MM.1S (cell line): ENCODE results near the gene ATP8B4.

Source experiments
- DNase-seq: peaks from one replicate; pipeline ENCODE4 v3.0.0-alpha.2; 2015
- H2AFZ ChIP-seq: fragments of 300-600 bp; sonication (generic); 2 replicates; pipeline ENCODE4 v1.6.0; 2016; ENCODE audit warnings: antibody characterized with exemption, low read length
- H3F3A ChIP-seq: fragments of 300-600 bp; sonication (generic); 2 replicates; pipeline ENCODE4 v1.6.1; 2016; ENCODE audit warnings: mild to moderate bottlenecking, antibody characterized with exemption, low read length, moderate library complexity, mixed read lengths; ENCODE audit not compliant: insufficient read depth
- H3K27ac ChIP-seq: fragments of 300-600 bp; sonication (generic); 2 replicates; pipeline ENCODE4 v1.5.1; 2016; ENCODE audit warnings: mild to moderate bottlenecking, low read length
- H3K27me3 ChIP-seq: fragments of 300-600 bp; sonication (generic); replicated peaks from 2 replicates; pipeline ENCODE4 v1.6.0; 2016; ENCODE audit warnings: low read length; ENCODE audit not compliant: insufficient read depth
- H3K36me3 ChIP-seq: fragments of 300-600 bp; sonication (generic); replicated peaks from 2 replicates; pipeline ENCODE4 v1.6.1; 2016; ENCODE audit warnings: mild to moderate bottlenecking, low read length, mixed read lengths; ENCODE audit not compliant: insufficient read depth
- H3K4me1 ChIP-seq: fragments of 300-600 bp; sonication (generic); 2 replicates; pipeline ENCODE4 v1.6.1; 2016; ENCODE audit warnings: low read length, mixed read lengths
- H3K4me2 ChIP-seq: fragments of 300-600 bp; sonication (generic); 2 replicates; pipeline ENCODE4 v1.6.0; 2016; ENCODE audit warnings: low read depth, low read length
- H3K4me3 ChIP-seq: fragments of 300-600 bp; sonication (generic); 2 replicates; pipeline ENCODE4 v1.5.1; 2016; ENCODE audit warnings: low read length, mixed read lengths
- H3K79me2 ChIP-seq: fragments of 300-600 bp; sonication (generic); 2 replicates; pipeline ENCODE4 v1.6.1; 2016; ENCODE audit warnings: mixed run types, low read length, mixed read lengths
- H3K9ac ChIP-seq: fragments of 300-600 bp; sonication (generic); 2 replicates; pipeline ENCODE4 v1.6.1; 2016; ENCODE audit warnings: low read length, mixed read lengths
- H3K9me2 ChIP-seq: fragments of 300-600 bp; sonication (generic); replicated peaks from 2 replicates; pipeline ENCODE4 v1.6.1; 2016; ENCODE audit warnings: mild to moderate bottlenecking, low read length, mixed read lengths; ENCODE audit not compliant: insufficient read depth
- H3K9me3 ChIP-seq: fragments of 300-600 bp; sonication (generic); replicated peaks from 2 replicates; pipeline ENCODE4 v1.6.1; 2016; ENCODE audit warnings: mild to moderate bottlenecking, low read length, mixed read lengths; ENCODE audit not compliant: insufficient read depth
- H4K20me1 ChIP-seq: fragments of 300-600 bp; sonication (generic); 2 replicates; pipeline ENCODE4 v1.6.1; 2016; ENCODE audit warnings: mild to moderate bottlenecking, low read length, moderate library complexity, mixed read lengths; ENCODE audit not compliant: insufficient read depth
- EZH2 ChIP-seq: fragments of 300-600 bp; sonication (generic); optimal IDR thresholded peaks from 2 replicates; pipeline ENCODE3; 2017; ENCODE audit warnings: low read depth, mild to moderate bottlenecking, antibody characterized with exemption, low read length, mixed read lengths
- EZH2phosphoT487 ChIP-seq: fragments of 300-600 bp; sonication (generic); IDR thresholded peaks from 2 replicates; pipeline ENCODE4 v1.6.1; 2018; ENCODE audit warnings: antibody characterized with exemption, low read length
- TF ChIP-seq, protein P1 (sequence below): fragments of 300-600 bp; sonication (generic); IDR thresholded peaks from 2 replicates; pipeline ENCODE4 v1.5.1; 2016; ENCODE audit warnings: antibody characterized with exemption, low read length, mixed read lengths

Gene ATP8B4

GRCh38 chr15:50066666-50067065 lies 52.4 kb downstream of the ATP8B4 start:
- Histone ChIP-seq H3K36me3 (no peaks in the 10 kb centered on the region), H3K4me2 (no peak overlapping the region), H3K9me2 (no peaks in the 10 kb centered on the region), H4K20me1 (no peaks in the 10 kb centered on the region), H3K79me2 (no peaks in the 10 kb centered on the region), H3K27ac (no peak overlapping the region), H3F3A (no peaks in the 10 kb centered on the region), H3K9me3 (no peaks in the 10 kb centered on the region), H3K9ac (no peak overlapping the region), H3K4me3 (no peak overlapping the region), H2AFZ (no peak overlapping the region), H3K4me1 (no peaks in the 10 kb centered on the region), H3K27me3 (no peaks in the 10 kb centered on the region)
- no peak for DNase-seq
- no peak for TF ChIP-seq EZH2phosphoT487
- no peak for TF ChIP-seq EZH2
- TF ChIP-seq, protein P1, sequence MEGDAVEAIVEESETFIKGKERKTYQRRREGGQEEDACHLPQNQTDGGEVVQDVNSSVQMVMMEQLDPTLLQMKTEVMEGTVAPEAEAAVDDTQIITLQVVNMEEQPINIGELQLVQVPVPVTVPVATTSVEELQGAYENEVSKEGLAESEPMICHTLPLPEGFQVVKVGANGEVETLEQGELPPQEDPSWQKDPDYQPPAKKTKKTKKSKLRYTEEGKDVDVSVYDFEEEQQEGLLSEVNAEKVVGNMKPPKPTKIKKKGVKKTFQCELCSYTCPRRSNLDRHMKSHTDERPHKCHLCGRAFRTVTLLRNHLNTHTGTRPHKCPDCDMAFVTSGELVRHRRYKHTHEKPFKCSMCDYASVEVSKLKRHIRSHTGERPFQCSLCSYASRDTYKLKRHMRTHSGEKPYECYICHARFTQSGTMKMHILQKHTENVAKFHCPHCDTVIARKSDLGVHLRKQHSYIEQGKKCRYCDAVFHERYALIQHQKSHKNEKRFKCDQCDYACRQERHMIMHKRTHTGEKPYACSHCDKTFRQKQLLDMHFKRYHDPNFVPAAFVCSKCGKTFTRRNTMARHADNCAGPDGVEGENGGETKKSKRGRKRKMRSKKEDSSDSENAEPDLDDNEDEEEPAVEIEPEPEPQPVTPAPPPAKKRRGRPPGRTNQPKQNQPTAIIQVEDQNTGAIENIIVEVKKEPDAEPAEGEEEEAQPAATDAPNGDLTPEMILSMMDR = no peak

DNA sequence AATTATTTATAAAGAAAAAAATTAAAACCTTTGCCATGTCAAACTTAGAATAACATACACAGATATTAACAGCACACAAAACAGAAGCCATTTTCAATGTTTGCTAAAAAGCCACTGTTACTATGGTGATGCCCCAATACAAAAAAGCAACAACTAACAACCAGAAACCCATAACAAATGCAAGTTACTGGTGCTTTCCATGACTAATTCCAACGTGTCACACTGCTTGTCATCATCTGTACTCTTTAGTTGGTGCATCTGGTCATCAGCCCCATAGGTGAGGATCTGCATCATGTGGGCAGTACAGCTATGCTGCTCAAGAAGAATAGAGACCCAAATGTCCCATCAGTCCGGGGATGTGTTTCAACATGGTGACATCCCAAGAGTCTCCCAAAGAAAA lies 52.8 kb downstream of the ATP8B4 start:
- no peak overlapping the region for H3K4me2 ChIP-seq
- no peaks in the 10 kb centered on the region for H4K20me1 ChIP-seq
- TF ChIP-seq EZH2phosphoT487 (no peak), EZH2 (no peak)
- TF ChIP-seq, protein P1 = no peak
- no peaks in the 10 kb centered on the region for H3K9me2 ChIP-seq
- no peak overlapping the region for H3K9ac ChIP-seq
- H3K27me3 ChIP-seq = no peaks in the 10 kb centered on the region
- no peaks in the 10 kb centered on the region for H3K9me3 ChIP-seq
- H2AFZ ChIP-seq = no peak overlapping the region
- no peaks in the 10 kb centered on the region for H3F3A ChIP-seq
- H3K36me3 ChIP-seq = no peaks in the 10 kb centered on the region
- H3K4me1 ChIP-seq = no peaks in the 10 kb centered on the region
- H3K27ac ChIP-seq = no peak overlapping the region
- no peak overlapping the region for H3K4me3 ChIP-seq
- DNase-seq = no peak
- no peaks in the 10 kb centered on the region for H3K79me2 ChIP-seq

- no peaks in the 10 kb centered on the region for H3K9me2 ChIP-seq
Observed at GRCh38 chr15:50065279-50065678, 53.8 kb downstream of the ATP8B4 start.

More at GRCh38 chr15:50065279-50065678, 53.8 kb downstream of the ATP8B4 start:
- Histone ChIP-seq H3K79me2 (no peaks in the 10 kb centered on the region), H3K27ac (no peak overlapping the region), H2AFZ (no peak overlapping the region), H3K4me1 (no peaks in the 10 kb centered on the region), H4K20me1 (no peaks in the 10 kb centered on the region), H3K27me3 (no peaks in the 10 kb centered on the region), H3K4me2 (no peak overlapping the region), H3K4me3 (no peak overlapping the region), H3K36me3 (no peaks in the 10 kb centered on the region), H3K9me3 (no peaks in the 10 kb centered on the region), H3F3A (no peaks in the 10 kb centered on the region), H3K9ac (no peak overlapping the region)
- no peak for DNase-seq
- TF ChIP-seq, protein P1 = no peak
- TF ChIP-seq EZH2phosphoT487 (no peak), EZH2 (no peak)
